VCaP (cell line): ENCODE measurements around the gene CHST11.

Experiments used
- H3K27ac ChIP-seq: fragments of 450-650 bp; 2 replicates; pipeline ENCODE4 v1.5.1; 2017
- CTCF ChIP-seq: fragments of 450-650 bp; conservative IDR thresholded peaks from 2 replicates; pipeline ENCODE4 v1.5.1; 2017; ENCODE audit warnings: mild to moderate bottlenecking, moderate library complexity

Gene CHST11

GRCh38 chr12:104649217-104649824 lies 192.6 kb downstream of the CHST11 start:
- H3K27ac ChIP-seq: no peak overlapping the region
- no peak for TF ChIP-seq CTCF

DNA sequence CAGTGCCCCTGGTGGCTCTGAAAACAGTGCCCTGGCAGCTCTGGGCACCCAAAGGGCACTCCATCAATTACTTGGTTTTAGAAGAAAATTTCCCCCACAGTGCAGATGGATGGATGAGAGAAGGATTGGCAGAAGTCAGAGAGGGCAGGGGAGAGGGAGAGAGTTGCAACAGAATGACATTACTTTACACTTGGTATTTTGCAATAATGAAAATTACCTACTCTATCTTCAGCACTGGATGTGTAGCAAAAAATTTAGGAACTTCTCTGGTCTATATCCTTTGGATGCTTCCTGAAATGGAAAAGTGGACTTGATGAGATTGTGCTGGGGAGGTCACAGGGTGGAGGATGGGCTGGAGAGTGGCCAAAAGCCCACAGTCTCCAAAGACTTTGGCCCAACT lies 193.2 kb downstream of the CHST11 start:
- H3K27ac ChIP-seq: no peak overlapping the region
- no peak for TF ChIP-seq CTCF

DNA sequence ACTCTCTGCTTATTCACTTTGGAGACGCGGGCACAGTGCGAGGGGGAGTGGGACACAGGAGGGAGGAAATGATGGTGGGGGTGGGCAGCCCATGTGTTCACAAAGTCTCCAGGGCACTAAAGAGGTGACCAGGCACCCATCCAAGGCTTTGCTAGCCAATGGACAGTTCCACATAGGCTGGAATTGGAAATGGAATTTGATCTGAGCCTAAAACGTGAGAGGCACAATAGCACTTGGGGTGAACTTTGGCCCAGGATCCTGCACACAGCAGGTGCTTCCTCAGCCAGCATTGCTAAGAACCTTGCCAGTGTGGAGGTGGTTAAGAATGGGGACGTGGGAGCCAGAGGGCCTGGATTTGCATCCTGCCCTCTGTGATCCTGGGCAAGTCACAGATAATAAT lies 193.8 kb downstream of the CHST11 start:
- TF ChIP-seq CTCF: no peak
- H3K27ac ChIP-seq: no peak overlapping the region

- no peak for TF ChIP-seq CTCF
- H3K27ac ChIP-seq: no peak overlapping the region
Measured at GRCh38 chr12:104651811-104652210, 195.1 kb downstream of the CHST11 start.

GRCh38 chr12:104652358-104652757 lies 195.6 kb downstream of the CHST11 start:
- TF ChIP-seq CTCF: no peak
- no peak overlapping the region for H3K27ac ChIP-seq

GRCh38 chr12:104652910-104653309 lies 196.2 kb downstream of the CHST11 start:
- H3K27ac ChIP-seq: no peak overlapping the region
- TF ChIP-seq CTCF: no peak

DNA sequence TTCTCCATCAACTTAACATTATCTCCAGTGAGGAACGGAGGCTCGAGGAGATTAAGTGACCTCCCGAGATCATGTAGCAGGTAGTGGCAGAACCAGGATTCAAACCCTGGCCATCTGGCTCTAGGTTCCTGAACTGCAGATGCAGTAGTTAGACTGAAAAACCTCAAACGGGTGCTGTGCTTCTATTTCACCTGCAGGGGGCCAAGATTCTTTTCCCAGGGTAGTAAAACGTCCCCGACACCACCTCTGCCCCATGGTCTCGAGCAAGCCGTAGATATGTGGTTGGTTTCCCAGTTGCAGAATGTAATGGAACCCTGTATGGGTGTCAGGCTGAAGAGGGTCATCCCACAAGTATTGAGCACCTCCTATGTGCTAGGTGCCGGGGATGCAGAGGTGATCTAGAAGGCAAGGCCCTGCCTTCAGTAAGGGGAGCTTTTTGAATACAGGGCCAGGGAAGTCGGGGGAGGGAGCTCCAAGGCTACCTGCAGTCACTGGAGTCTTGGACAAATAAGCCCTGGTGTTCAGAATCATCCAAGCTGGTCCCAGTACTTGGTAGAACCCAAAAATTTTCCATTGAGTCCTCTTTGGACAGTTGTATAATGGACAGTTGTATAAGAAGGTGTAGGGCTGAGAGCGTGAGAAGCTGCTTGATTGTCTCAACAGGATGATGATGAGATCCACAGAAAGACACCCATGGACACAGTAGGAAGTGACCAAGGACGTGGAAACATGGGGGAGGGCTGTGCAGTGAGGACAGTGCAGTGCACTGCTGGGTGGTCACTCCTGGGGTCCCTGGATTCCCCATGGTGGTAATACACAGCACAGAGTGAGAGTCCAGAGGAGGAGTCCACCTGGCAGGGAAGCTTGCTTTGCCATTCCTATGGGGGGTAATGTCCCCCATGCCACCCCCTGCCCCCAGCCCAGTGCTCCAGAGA lies 197.2 kb downstream of the CHST11 start:
- H3K27ac ChIP-seq: no peak overlapping the region
- no peak; the same call in 1 of the 2 replicates for TF ChIP-seq CTCF
